A549 (cell line): Measurements from ENCODE around the gene CFAP61.

Experiments used
- BHLHE40 ChIP-seq: IDR thresholded peaks from 2 replicates; pipeline ENCODE4 v1.6.1; 2012; ENCODE audit warnings: low read depth, low read length, inconsistent platforms
- CTCF ChIP-seq: fragments of >200 bp; sonication (Bioruptor Twin); formaldehyde crosslinking; IDR thresholded peaks from 3 replicates; pipeline ENCODE4 v1.5.1; 2016
- FOSL2 ChIP-seq, 2 experiments: fragments of 450-650 bp in 1 of 2; fragments of >200 bp in 1 of 2; sonication (Bioruptor Twin) in 1 of 2; formaldehyde crosslinking; IDR thresholded peaks; 2 replicates each; pipeline versions ENCODE4 v1.5.0 to v1.6.1; 2016 to 2020; ENCODE audit warnings: mild to moderate bottlenecking in 1 of 2, moderate library complexity in 1 of 2
- MAFK ChIP-seq: fragments of 450-650 bp; IDR thresholded peaks from 2 replicates; pipeline ENCODE4 v1.6.1; 2014; ENCODE audit not compliant: partially characterized antibody
- POLR2A ChIP-seq: IDR thresholded peaks from 2 replicates; pipeline ENCODE4 v1.6.1; 2012; ENCODE audit warnings: mild to moderate bottlenecking, low read length
- RAD21 ChIP-seq, 2 experiments: fragments of >200 bp in 1 of 2; sonication (Bioruptor Twin) in 1 of 2; formaldehyde crosslinking in 1 of 2; IDR thresholded peaks in 1 of 2; conservative IDR thresholded peaks in 1 of 2; 2 replicates in 1 of 2; 3 replicates in 1 of 2; pipeline ENCODE4 v1.6.1; 2012 to 2018; ENCODE audit warnings: inconsistent platforms in 1 of 2
- USF2 ChIP-seq: fragments of 450-650 bp; IDR thresholded peaks from 2 replicates; pipeline ENCODE4 v1.6.1; 2014; ENCODE audit warnings: antibody characterized with exemption

- TF ChIP-seq CTCF = no peak
- no peak for TF ChIP-seq USF2
- no peak for TF ChIP-seq RAD21 (conservative IDR thresholded peaks at IDR 0.05 in 1 of 2, IDR thresholded peaks at IDR 0.05 in 1 of 2)
- TF ChIP-seq FOSL2 (IDR thresholded peaks at IDR 0.05) = no peak
- no peak for TF ChIP-seq FOSL2 (CRISPR knock-in tag; IDR thresholded peaks at IDR 0.05)
- no peak for TF ChIP-seq MAFK
- TF ChIP-seq BHLHE40 = no peak
- TF ChIP-seq POLR2A = no peak
These were observed 84.0 kb downstream of the CFAP61 start for GRCh38 chr20:20136313-20136712.
